Neural cell (in vitro differentiated cells): ENCODE measurements around the gene ACAA1. TPM values are rescaled to one million over a fixed set of nuclear protein-coding genes. Genes with fewer than 3 reads are reported as not detected.

Experiments used
- H2AFZ ChIP-seq: fragments of 200-600, 300-800 bp; sonication (generic), shearing (Covaris generic); 2 replicates; pipeline ENCODE4 v1.6.0; 2014; ENCODE audit warnings: low read depth, mild to moderate bottlenecking, antibody characterized with exemption, low read length, moderate library complexity
- H3F3A ChIP-seq: fragments of 200-600 bp; shearing (Covaris generic); 2 replicates; pipeline ENCODE4 v1.6.1; 2016; ENCODE audit warnings: mild to moderate bottlenecking, moderate library complexity, mixed read lengths, antibody characterized with exemption, low read length; ENCODE audit not compliant: insufficient read depth, poor library complexity, severe bottlenecking
- H3K27ac ChIP-seq: fragments of 200-600, 300-800 bp; sonication (generic), shearing (Covaris generic); 2 replicates; pipeline ENCODE4 v1.5.1; 2014; ENCODE audit warnings: mild to moderate bottlenecking, low read length, moderate library complexity
- H3K27me3 ChIP-seq: fragments of 300-800, 200-600 bp; sonication (generic), shearing (Covaris generic); 2 replicates; pipeline ENCODE4 v1.6.0; 2014; ENCODE audit warnings: mild to moderate bottlenecking, low read depth, low read length, moderate library complexity; ENCODE audit not compliant: insufficient read depth
- H3K36me3 ChIP-seq: fragments of 300-800, 200-600 bp; sonication (generic), shearing (Covaris generic); 2 replicates; pipeline ENCODE4 v1.5.1; 2014; ENCODE audit warnings: mild to moderate bottlenecking, antibody characterized with exemption, low read length, moderate library complexity; ENCODE audit not compliant: insufficient read depth
- H3K4me2 ChIP-seq: fragments of 300-800, 200-600 bp; sonication (generic), shearing (Covaris generic); 2 replicates; pipeline ENCODE4 v1.6.0; 2014; ENCODE audit warnings: mild to moderate bottlenecking, low read length
- H3K4me3 ChIP-seq: fragments of 300-800, 200-600 bp; sonication (generic), shearing (Covaris generic); 2 replicates; pipeline ENCODE4 v1.5.1; 2014; ENCODE audit warnings: mild to moderate bottlenecking, low read length, moderate library complexity
- H3K79me2 ChIP-seq: fragments of 200-600 bp; shearing (Covaris generic); replicated peaks from 2 replicates; pipeline ENCODE4 v1.6.0; 2014; ENCODE audit warnings: mild to moderate bottlenecking, low read length, moderate library complexity; ENCODE audit not compliant: insufficient read depth
- H3K9ac ChIP-seq: fragments of 300-800, 200-600 bp; sonication (generic), shearing (Covaris generic); 2 replicates; pipeline ENCODE4 v1.6.1; 2016; ENCODE audit warnings: mild to moderate bottlenecking, low read length, mixed read lengths
- H3K9me2 ChIP-seq: fragments of 200-600 bp; shearing (Covaris generic); 2 replicates; pipeline ENCODE4 v1.6.1; 2016; ENCODE audit warnings: mild to moderate bottlenecking, low read length, mixed read lengths; ENCODE audit not compliant: insufficient read depth
- H3K9me3 ChIP-seq: fragments of 200-600, 300-800 bp; sonication (generic), shearing (Covaris generic); 2 replicates; pipeline ENCODE4 v1.6.1; 2016; ENCODE audit warnings: mild to moderate bottlenecking, mixed run types, low read length, moderate library complexity, mixed read lengths
- H4K20me1 ChIP-seq: fragments of 200-600 bp; shearing (Covaris generic); 2 replicates; pipeline ENCODE4 v1.6.1; 2016; ENCODE audit warnings: mild to moderate bottlenecking, mixed run types; ENCODE audit not compliant: insufficient read depth
- CTCF ChIP-seq: fragments of 450-650 bp; IDR thresholded peaks from 2 replicates; pipeline ENCODE4 v1.5.1; 2014; ENCODE audit warnings: antibody characterized with exemption, mild to moderate bottlenecking, moderate library complexity; ENCODE audit not compliant: poor library complexity, severe bottlenecking
- EP300 ChIP-seq: fragments of 450-650 bp; conservative IDR thresholded peaks from 2 replicates; pipeline ENCODE4 v1.6.1; 2014; ENCODE audit warnings: antibody characterized with exemption, mild to moderate bottlenecking, moderate library complexity; ENCODE audit not compliant: poor library complexity, severe bottlenecking
- EZH2 ChIP-seq: fragments of 200-600, 300-800 bp; shearing (Covaris generic), sonication (generic); IDR thresholded peaks from 2 replicates; pipeline ENCODE4 v1.6.1; 2014; ENCODE audit warnings: antibody characterized with exemption, low read length, borderline replicate concordance, mild to moderate bottlenecking; ENCODE audit not compliant: insufficient read depth, poor library complexity, severe bottlenecking
- MXI1 ChIP-seq: fragments of 450-650 bp; conservative IDR thresholded peaks from 2 replicates; pipeline ENCODE4 v1.6.1; 2014; ENCODE audit warnings: antibody characterized with exemption, mild to moderate bottlenecking; ENCODE audit not compliant: poor library complexity, severe bottlenecking
- POLR2AphosphoS5 ChIP-seq: IDR thresholded peaks from 2 replicates; pipeline ENCODE4 v1.6.1; 2012
- RAD21 ChIP-seq: fragments of 450-650 bp; conservative IDR thresholded peaks from 2 replicates; pipeline ENCODE4 v1.6.1; 2014; ENCODE audit warnings: antibody characterized with exemption, mild to moderate bottlenecking, moderate library complexity
- REST ChIP-seq: IDR thresholded peaks from 2 replicates; pipeline ENCODE4 v1.6.1; 2012; ENCODE audit warnings: borderline replicate concordance
- SMC3 ChIP-seq: fragments of 450-650 bp; conservative IDR thresholded peaks from 2 replicates; pipeline ENCODE4 v1.6.1; 2014; ENCODE audit warnings: antibody characterized with exemption, mild to moderate bottlenecking, moderate library complexity; ENCODE audit not compliant: poor library complexity
- TAF1 ChIP-seq: IDR thresholded peaks from 2 replicates; pipeline ENCODE4 v1.6.1; 2012; ENCODE audit warnings: low read depth
- polyA plus RNA-seq: library from polyadenylated mRNA; depleted of rRNA; stranded (reverse); fragments of >200 nt; gene quantifications from 2 replicates; pipeline ENCODE4 v1.2.3, GENCODE V29; 2014

The ACAA1 gene
- polyA plus RNA-seq, 1 donor from 2014 or later: 59.1 TPM

DNA sequence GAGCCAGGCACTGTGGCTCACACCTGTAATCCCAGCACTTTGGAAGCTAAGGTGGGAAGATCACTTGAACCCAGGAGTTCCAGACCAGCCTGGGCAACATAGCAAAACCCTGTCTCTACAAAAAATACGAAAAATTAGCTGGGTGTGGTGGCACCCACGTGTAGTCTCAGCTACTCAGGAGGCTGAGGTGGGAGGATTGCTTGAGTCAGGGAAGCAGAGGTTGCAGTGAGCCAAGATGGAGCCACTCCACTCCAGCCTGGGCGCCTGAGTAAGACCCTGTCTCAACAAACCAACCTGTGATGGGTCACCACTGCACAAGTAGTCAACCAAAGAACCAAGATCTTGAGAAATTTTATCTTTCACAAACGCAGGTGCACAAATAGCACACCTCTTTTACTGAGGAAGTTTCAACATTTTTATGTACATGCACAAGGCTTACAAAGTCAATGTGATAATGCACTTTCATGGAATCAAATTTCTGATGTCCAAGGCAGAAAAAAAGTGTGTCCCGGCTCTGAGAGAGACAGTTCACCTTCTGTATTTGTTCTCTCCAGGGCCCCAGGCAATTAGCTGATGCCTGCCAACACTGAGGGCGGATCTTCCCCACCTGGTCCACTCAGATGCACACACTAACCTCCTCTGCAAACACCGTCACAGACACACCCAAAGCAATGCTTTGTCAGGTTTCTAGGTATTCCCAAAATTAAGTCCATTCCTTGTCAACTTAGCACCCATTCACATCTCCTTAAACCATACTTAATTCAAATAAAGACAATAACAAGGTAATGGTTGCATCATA lies 12.4 kb downstream of the ACAA1 start:
- TF ChIP-seq EP300: no peak
- TF ChIP-seq SMC3: no peak
- no peak for TF ChIP-seq RAD21
- TF ChIP-seq TAF1: no peak
- H3K79me2 ChIP-seq: no peaks in the 10 kb centered on the region
- H3K9me2 ChIP-seq: no peaks in the 10 kb centered on the region
- H4K20me1 ChIP-seq: no peaks in the 10 kb centered on the region
- H3K27ac ChIP-seq: no peak overlapping the region
- no peaks in the 10 kb centered on the region for H3K27me3 ChIP-seq
- H2AFZ ChIP-seq: no peak overlapping the region
- H3K4me2 ChIP-seq: no peak overlapping the region
- no peaks in the 10 kb centered on the region for H3K9me3 ChIP-seq
- H3K9ac ChIP-seq: no peak overlapping the region
- peaks cover 5% of the 10 kb centered on the region for H3K36me3 ChIP-seq
- no peak overlapping the region for H3K4me3 ChIP-seq
- H3F3A ChIP-seq: no peaks in the 10 kb centered on the region

DNA sequence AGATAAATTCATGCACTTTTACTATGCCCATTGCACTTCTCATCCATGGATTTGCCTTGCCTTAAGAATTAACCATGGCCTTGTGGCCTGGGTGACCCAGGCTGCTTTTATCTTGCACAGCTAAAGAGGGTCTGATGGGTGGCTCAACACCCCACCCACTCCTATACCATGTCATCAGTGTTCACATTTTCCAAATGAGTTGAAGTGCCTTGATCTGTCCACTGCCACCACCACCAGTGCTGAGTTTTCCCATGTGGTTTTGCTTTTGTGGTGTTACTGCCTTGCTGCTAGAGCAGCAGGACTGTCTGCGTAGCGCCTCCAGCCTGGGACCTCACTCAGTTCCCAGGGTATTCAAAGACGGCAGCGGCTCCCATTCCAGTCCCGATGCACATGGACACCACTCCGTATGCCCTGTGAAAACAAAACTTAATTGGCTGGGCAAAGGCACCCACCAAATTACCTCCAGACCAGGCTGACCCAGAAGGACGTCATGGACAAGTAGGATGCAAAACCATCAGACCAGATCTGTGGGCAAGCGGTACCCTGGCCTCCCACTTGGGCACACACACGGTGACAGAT lies 14.1 kb downstream of the ACAA1 start:
- H3K36me3 ChIP-seq: peaks cover 5% of the 10 kb centered on the region
- no peak for TF ChIP-seq RAD21
- TF ChIP-seq POLR2AphosphoS5: no peak
- TF ChIP-seq MXI1: no peak
- TF ChIP-seq TAF1: no peak
- no peak for TF ChIP-seq CTCF
- no peak for TF ChIP-seq REST
- no peak for TF ChIP-seq SMC3
- TF ChIP-seq EP300: no peak
- no peak for TF ChIP-seq EZH2

More for the DNA sequence above, 14.1 kb downstream of the ACAA1 start:
- no peak overlapping the region for H3K27ac ChIP-seq
- H3K27me3 ChIP-seq: no peaks in the 10 kb centered on the region
- no peak overlapping the region for H2AFZ ChIP-seq
- no peaks in the 10 kb centered on the region for H3K79me2 ChIP-seq
- no peaks in the 10 kb centered on the region for H3K9me2 ChIP-seq
- H3K4me2 ChIP-seq: no peak overlapping the region
- no peaks in the 10 kb centered on the region for H3K9me3 ChIP-seq
- no peak overlapping the region for H3K4me3 ChIP-seq
- H3F3A ChIP-seq: no peaks in the 10 kb centered on the region
- H4K20me1 ChIP-seq: no peaks in the 10 kb centered on the region
- H3K9ac ChIP-seq: no peak overlapping the region
